Stimulated activated naive CD8-positive, alpha-beta T cell treated with anti-CD3 and anti-CD28 coated beads, Interleukin-15, Interleukin-2, amounts not matched to agents 100 ng/mL and 50 ng/mL, for 24 hours (primary cell): Measurements from ENCODE around the gene CDC16.

Source experiments
- H3K27ac Mint-ChIP-seq: one replicate; pipeline ENCODE4 v1.8.0; 2021; ENCODE audit warnings: mild to moderate bottlenecking, mixed read lengths
- H3K27me3 Mint-ChIP-seq: one replicate; pipeline ENCODE4 v1.8.0; 2021; ENCODE audit warnings: mixed read lengths
- H3K36me3 Mint-ChIP-seq: one replicate; pipeline ENCODE4 v1.8.0; 2021; ENCODE audit warnings: low read depth, mixed read lengths
- H3K4me1 Mint-ChIP-seq: one replicate; pipeline ENCODE4 v1.8.0; 2021; ENCODE audit warnings: low read depth, mixed read lengths
- H3K4me3 Mint-ChIP-seq: one replicate; pipeline ENCODE4 v1.8.0; 2021; ENCODE audit warnings: mild to moderate bottlenecking, mixed read lengths
- H3K9me3 Mint-ChIP-seq: one replicate; pipeline ENCODE4 v1.8.0; 2021; ENCODE audit warnings: mixed read lengths

The CDC16 gene

DNA sequence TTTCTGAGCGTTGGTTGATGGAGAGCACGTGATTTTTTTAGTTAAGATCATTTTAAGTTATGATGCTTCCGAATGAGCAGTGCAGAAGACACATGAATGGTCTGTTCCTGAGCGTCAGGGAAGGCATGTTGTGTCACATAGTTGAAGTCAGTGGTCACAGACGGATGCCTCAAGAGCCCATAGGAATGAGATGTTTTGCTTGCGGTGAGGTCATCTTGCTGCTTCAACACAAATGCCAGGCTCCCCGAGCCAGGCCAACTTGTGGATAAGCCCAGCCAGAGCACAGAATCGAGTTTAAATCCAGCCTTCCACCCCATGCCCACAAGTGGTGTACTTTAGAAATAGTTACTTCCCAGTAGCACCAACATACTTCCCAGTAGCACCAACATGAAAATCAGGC, 52.1 kb downstream of the CDC16 start:
- no peak overlapping the region for H3K27ac Mint-ChIP-seq
- peaks cover 26% of the 10 kb centered on the region for H3K4me1 Mint-ChIP-seq
- H3K9me3 Mint-ChIP-seq, result no peaks in the 10 kb centered on the region
- no peaks in the 10 kb centered on the region for H3K27me3 Mint-ChIP-seq
- peaks cover 67% of the 10 kb centered on the region for H3K36me3 Mint-ChIP-seq
- H3K4me3 Mint-ChIP-seq, result no peak overlapping the region

DNA sequence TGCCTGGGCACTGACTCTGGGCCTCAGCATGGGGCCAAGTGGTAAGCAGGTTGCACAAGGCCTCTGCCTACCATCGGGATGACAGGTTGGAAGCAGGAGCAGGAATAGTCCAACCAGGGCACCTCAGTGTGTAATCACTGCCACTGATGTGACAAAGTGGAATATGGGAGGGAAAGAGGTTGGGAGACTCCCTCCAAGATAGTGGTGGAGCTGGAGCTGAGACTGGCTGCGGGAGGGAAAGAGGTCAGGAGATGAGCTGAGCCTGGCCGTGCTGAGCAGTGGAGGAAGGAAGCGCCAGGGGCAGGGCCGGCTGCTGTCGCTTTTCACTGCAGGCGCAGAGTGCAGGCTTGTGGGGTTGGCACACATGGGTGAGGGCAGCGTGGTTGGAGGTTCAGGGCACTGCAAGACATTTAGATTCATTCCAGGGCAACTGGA, 53.5 kb downstream of the CDC16 start:
- no peaks in the 10 kb centered on the region for H3K27me3 Mint-ChIP-seq
- no peak overlapping the region for H3K27ac Mint-ChIP-seq
- peaks cover 20% of the 10 kb centered on the region for H3K4me1 Mint-ChIP-seq
- no peak overlapping the region for H3K4me3 Mint-ChIP-seq
- H3K36me3 Mint-ChIP-seq, result peaks cover 79% of the 10 kb centered on the region
- no peaks in the 10 kb centered on the region for H3K9me3 Mint-ChIP-seq

DNA sequence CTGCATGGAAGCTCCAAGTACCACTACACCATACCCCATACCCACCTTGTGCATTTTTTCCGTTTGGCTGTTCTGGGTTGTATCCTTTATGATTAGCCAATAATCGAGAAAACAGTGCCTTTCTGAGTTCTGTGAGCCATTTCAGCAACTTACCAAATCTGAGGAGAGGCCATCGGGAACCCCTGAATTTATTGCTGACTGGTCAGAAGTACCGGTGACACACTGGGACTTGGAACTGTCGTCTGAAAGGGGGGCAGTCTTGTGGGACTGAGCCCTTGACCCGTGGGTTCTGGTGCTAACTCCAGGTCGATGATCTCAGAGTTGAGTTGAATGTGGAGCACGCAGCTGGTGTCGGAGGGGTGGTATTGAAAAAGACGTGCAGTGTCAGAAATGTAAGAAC, 61.8 kb downstream of the CDC16 start:
- H3K36me3 Mint-ChIP-seq, result peaks cover 53% of the 10 kb centered on the region
- H3K4me1 Mint-ChIP-seq, result peaks cover 5% of the 10 kb centered on the region
- H3K4me3 Mint-ChIP-seq, result no peak overlapping the region
- H3K9me3 Mint-ChIP-seq, result no peaks in the 10 kb centered on the region
- H3K27me3 Mint-ChIP-seq, result no peaks in the 10 kb centered on the region
- no peak overlapping the region for H3K27ac Mint-ChIP-seq

DNA sequence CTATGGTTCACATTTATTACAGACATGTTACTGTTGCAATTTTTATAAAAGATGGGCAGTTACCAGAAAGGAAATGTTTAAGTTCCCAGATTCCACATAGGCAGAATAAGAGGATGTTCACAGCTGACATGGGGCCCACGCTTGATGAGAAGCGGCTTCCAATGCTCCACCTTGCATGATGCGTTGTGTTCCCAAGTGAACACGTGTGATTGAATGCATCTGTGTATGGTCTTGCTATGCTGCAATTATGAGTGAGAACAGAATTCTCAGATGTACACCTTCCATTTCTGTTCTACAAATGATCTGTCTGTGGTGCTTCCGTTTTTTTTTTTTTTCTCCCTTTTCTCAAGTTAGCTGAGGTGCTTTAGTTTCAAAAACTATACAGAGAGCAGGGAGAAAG, 62.2 kb downstream of the CDC16 start:
- Mint-ChIP-seq H3K27ac (no peak overlapping the region), H3K27me3 (no peaks in the 10 kb centered on the region), H3K9me3 (no peaks in the 10 kb centered on the region), H3K4me3 (no peak overlapping the region), H3K4me1 (peaks cover 5% of the 10 kb centered on the region), H3K36me3 (peaks cover 53% of the 10 kb centered on the region)

DNA sequence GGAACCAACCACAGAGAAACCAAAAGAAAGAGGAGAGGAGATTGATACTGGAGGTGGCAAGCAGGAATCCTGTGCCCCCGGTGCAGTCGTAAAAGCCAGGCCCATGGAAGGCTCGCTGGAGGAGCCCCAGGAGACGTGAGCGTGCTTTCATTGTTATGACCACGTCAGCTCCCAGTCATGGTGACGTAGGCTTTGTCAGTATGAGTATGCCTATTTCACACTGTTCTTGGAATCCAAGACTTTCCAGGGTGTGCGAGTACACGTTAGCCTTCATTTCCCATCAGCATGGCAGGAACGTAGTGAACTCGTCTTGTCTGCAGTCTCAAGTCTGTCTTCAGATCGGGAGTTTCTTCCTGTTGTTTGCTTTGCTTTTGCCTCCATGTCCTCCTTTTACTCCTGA, 64.2 kb downstream of the CDC16 start:
- Mint-ChIP-seq H3K27me3 (no peaks in the 10 kb centered on the region), H3K9me3 (no peaks in the 10 kb centered on the region), H3K4me3 (no peak overlapping the region), H3K4me1 (no peaks in the 10 kb centered on the region), H3K36me3 (peaks cover 43% of the 10 kb centered on the region), H3K27ac (no peak overlapping the region)

DNA sequence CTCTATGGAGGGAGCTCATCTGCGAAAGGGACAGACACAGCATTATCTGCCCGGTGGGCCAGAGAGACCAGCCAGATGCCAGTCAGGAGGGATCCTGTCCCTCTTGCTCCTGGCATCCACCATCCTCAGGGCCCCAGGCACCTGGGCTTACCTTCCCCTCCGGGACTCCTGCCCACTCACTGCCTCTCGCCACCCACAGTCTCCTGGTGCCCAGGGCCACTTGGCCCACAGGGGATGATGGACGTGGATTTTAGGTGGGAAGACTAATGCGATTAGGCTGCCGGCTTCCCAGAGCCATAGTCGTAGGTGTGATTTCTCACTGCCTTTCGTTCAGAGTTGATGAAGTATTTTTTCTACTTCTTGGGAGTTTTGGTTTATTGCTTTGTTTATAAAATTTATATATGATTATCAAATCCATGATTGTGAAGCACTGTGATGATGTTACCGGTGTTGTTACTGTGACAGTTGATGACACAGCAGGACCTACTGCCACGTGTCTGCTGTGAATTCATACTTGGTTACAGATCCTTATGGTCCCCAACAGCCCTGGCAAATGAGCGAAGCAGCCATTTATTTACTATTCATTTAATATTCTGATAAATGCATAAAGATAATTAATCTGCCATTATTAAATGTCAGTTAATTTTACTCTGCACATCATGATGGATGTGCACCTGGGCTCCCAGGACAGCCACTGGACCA, 65.1 kb downstream of the CDC16 start:
- no peak overlapping the region for H3K4me3 Mint-ChIP-seq
- H3K4me1 Mint-ChIP-seq, result no peaks in the 10 kb centered on the region
- H3K27ac Mint-ChIP-seq, result no peak overlapping the region
- H3K9me3 Mint-ChIP-seq, result no peaks in the 10 kb centered on the region
- no peaks in the 10 kb centered on the region for H3K27me3 Mint-ChIP-seq
- peaks cover 46% of the 10 kb centered on the region for H3K36me3 Mint-ChIP-seq

DNA sequence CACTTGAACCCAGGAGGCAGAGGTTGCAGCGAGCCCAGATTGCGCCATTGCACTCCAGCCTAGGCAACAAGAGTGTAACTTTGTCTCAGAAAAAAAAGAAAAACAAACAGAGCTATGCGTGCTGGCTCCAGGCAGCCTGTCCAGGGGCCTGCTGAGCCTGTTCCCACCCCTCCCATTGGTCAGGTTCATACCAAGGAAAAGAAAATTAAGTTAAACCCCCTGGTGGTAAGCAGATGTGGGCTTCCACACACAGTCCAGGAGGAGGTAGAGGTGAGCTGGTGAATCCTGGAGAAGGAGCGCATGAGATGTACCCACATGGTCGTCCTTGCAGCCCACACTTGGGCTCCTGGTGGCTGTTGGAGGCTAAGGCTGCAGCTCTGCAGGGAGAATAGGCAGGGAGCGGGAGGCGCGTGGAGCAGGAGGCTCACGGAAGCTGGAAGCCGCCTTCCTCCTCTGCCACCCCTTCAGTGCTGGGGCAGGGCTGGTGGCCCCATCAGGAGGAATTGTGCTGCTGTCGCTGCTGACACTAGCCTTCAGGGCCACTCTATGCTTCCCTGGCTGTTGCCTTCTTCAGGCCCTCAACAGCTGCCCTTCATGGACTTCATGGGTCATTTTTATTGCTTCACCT, 69.1 kb downstream of the CDC16 start:
- peaks cover 51% of the 10 kb centered on the region for H3K36me3 Mint-ChIP-seq
- H3K9me3 Mint-ChIP-seq, result no peaks in the 10 kb centered on the region
- H3K27ac Mint-ChIP-seq, result no peak overlapping the region
- H3K4me1 Mint-ChIP-seq, result no peaks in the 10 kb centered on the region
- H3K27me3 Mint-ChIP-seq, result no peaks in the 10 kb centered on the region
- no peak overlapping the region for H3K4me3 Mint-ChIP-seq

DNA sequence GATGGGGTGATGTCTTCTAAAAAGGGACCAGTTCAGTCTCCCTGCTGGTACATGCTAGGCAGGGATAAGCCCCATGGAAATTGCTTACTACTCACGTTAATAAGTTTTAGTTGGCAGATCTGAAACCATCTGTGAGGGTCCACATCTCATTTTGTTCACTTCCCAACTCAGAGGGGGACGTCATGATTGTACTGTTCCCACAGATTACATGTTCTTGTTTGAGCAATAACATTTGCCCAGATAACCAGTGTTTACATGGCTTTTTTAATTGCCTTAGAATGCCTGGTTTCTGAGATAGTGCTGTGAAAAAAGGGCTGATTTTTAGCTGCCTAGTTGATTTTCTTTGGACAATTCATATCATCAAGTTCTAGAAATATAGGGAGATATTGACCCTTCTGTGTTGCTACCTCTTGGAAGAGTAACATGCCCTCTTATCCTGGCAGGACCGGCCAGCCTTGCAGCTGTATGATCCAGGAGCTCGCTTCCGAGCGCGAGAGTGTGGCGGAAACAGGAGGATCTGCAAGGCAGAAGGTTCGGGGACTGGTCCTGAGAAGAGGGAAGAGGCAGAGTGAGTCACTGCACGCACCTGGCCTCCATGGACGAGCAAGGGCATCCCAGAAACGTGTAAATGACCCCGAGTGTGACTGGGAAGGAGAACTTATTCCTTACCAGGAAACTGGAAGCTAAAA, 69.8 kb downstream of the CDC16 start:
- Mint-ChIP-seq H3K4me3 (no peak overlapping the region), H3K9me3 (no peaks in the 10 kb centered on the region), H3K36me3 (peaks cover 44% of the 10 kb centered on the region), H3K4me1 (no peaks in the 10 kb centered on the region), H3K27ac (no peak overlapping the region), H3K27me3 (no peaks in the 10 kb centered on the region)

DNA sequence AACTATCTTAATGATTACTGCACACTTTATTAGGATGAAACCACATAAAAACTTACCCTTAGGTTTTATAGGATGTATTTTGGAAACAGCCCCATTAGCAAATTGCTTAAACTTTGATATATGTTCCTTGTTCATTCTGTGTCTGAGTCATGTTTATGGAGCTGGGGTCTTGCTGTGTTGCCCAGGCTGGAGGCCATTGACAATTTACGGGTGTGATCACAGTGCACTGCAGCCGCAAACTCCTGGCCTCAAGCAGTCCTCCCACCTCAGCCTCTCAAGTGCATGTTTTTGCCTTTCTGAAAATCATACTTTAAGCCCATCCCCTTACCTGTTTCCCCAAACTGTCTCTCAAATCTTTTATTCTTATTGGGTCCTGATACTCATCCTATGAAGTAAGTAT, 74.4 kb downstream of the CDC16 start:
- Mint-ChIP-seq H3K9me3 (no peaks in the 10 kb centered on the region), H3K36me3 (peaks cover 24% of the 10 kb centered on the region), H3K27me3 (no peaks in the 10 kb centered on the region), H3K4me3 (no peak overlapping the region), H3K27ac (no peak overlapping the region), H3K4me1 (peaks cover 14% of the 10 kb centered on the region)

DNA sequence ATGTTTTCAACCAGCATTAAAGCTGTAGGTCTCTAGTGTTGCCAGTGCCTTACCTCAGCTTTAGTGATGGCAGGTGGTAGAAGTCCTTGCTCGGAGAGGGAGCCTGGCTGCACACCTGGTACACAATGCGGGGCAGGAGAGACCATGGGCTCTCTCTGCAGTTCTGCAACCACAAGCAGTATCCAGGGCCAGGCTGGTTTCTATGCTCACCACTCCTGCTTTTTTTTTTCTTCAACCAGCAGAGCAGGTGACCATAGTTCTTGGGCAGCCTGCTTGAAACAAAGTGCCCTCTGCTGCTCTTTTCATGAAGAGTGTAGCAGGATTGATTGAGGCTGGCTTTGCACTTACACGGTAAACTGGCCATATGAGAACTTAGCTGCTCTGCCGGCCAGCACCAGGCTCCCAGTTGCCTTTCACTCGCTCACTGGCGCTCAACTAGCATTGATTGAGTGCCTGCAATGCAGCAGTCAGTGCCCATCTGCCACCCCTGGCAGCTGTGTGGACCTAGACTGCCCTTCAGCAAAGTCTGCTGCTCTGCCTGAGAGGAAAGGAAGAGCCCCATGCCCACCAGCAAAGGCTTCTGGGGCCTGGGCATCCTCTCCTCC, 75.2 kb downstream of the CDC16 start:
- H3K4me3 Mint-ChIP-seq, result no peak overlapping the region
- no peak overlapping the region for H3K27ac Mint-ChIP-seq
- peaks cover 19% of the 10 kb centered on the region for H3K36me3 Mint-ChIP-seq
- H3K4me1 Mint-ChIP-seq, result peaks cover 16% of the 10 kb centered on the region
- H3K27me3 Mint-ChIP-seq, result no peaks in the 10 kb centered on the region
- no peaks in the 10 kb centered on the region for H3K9me3 Mint-ChIP-seq

DNA sequence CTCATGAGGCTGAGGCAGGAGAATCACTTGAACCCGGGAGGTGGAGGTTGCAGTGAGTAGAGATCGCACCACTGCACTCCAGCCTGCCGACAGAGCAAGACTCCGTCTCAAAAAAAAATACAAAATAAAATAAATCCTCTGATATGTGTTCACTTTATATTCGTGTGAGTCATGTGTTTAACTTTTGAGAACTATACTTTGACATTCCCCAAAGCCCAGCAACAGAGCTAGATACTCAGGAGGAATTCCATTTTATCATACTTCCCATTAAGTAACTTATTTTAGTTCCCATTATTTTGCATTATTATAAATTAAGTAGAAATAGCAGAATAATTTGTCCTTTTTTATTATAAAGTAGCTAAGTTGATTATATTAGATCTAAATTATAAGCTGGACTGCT, 76.3 kb downstream of the CDC16 start:
- H3K27me3 Mint-ChIP-seq, result no peaks in the 10 kb centered on the region
- no peaks in the 10 kb centered on the region for H3K9me3 Mint-ChIP-seq
- no peak overlapping the region for H3K27ac Mint-ChIP-seq
- peaks cover 27% of the 10 kb centered on the region for H3K4me1 Mint-ChIP-seq
- H3K36me3 Mint-ChIP-seq, result peaks cover 24% of the 10 kb centered on the region
- no peak overlapping the region for H3K4me3 Mint-ChIP-seq

DNA sequence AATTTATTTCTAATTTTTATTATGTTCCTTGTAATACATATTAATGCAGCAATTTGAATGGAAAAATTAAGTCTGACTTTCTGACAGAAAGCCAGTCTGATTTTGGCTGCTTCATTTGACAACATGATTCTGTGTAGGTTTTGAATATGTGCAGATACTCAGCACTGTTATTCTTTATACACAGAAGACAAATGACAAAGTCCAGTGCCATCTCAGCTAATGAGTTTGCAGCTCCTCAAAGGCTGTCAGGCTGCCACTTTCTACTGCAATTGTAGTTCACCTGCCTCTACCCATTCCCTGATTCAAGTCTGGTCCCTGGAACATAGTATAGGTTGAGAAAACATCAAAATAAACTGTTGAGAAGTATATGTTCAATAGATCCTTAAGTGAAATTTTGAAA, 76.7 kb downstream of the CDC16 start:
- no peaks in the 10 kb centered on the region for H3K27me3 Mint-ChIP-seq

DNA sequence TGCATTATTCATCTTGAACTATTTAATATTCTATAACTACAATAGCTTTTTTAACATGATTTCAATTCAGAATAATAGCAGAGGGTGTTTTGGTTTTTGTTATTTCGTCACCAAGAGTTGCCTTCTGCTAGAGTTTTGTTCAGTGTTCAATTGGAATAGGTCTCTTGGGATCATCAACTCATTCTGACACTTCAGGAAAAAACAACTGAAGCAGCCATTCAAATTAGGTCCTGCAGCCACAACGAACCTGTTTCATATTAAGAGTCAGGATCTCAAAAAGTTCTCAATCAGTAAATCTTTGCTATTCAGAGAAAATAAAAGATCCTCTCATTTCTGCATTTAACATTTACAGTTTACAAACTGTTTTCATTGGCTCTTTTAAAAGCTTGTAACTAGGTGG, 77.2 kb downstream of the CDC16 start:
- H3K36me3 Mint-ChIP-seq, result peaks cover 14% of the 10 kb centered on the region
- no peak overlapping the region for H3K4me3 Mint-ChIP-seq
- H3K27ac Mint-ChIP-seq, result no peak overlapping the region
- H3K27me3 Mint-ChIP-seq, result no peaks in the 10 kb centered on the region
- no peaks in the 10 kb centered on the region for H3K9me3 Mint-ChIP-seq
- H3K4me1 Mint-ChIP-seq, result peaks cover 34% of the 10 kb centered on the region

More for the DNA sequence above, 76.7 kb downstream of the CDC16 start:
- Mint-ChIP-seq H3K36me3 (peaks cover 20% of the 10 kb centered on the region), H3K4me1 (peaks cover 31% of the 10 kb centered on the region), H3K27ac (no peak overlapping the region), H3K4me3 (no peak overlapping the region), H3K9me3 (no peaks in the 10 kb centered on the region)

DNA sequence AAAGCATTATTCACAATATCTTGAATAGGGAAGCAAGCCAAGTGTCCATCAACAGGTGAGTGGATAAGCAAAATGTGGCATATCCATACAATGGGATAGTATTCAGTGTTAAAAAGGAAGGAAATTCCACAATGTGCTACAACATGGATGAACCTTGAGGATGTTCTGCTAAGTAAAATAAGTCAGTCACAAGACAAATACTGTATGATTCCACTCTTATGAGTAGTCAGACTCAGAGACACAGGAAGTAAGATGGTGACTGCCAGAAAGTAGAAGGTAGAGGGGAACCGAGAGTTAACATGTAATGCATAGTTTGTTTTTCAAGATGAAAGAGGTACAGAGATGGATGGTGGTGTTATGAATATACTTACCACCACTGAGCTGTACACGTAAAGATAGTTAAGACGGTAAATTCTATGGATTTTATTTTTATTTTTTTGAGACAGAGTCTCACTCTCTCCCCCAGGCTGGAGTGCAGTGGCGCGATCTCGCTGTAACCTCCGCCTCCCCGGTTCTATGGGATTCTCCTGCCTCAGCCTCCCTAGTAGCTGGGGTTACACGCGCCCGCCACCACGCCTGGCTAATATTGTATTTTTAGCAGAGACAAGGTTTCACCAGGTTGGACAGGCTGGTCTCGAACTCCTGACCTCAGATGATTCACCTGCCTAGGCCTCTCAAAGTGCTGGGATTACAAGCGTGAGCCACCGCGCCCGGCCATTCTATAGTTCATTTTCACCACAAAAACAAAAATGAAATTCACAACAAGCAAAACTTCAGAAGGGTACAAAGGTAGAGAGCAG, 78.6 kb downstream of the CDC16 start:
- Mint-ChIP-seq H3K4me1 (peaks cover 45% of the 10 kb centered on the region), H3K4me3 (peak overlapping the region; percentile 89), H3K27me3 (no peaks in the 10 kb centered on the region), H3K9me3 (no peaks in the 10 kb centered on the region), H3K36me3 (peaks cover 17% of the 10 kb centered on the region), H3K27ac (peak overlapping the region; percentile 90)
